ENCODE data around the gene NLN. TPM values are rescaled to one million over a fixed set of nuclear protein-coding genes. Genes with fewer than 3 reads are reported as not detected.

NLN gene
- total and polyA plus RNA-seq, 2 of the 4 experiments (the other 2 are of a cell fraction): 19.1 to 37.1 TPM

GRCh38 chr5:65672796-65673195, 49.2 kb upstream of the NLN start:
- H3K27me3 ChIP-seq (ENCODE audit: control insufficient read depth, insufficient read depth, low read length): no peaks in the 10 kb centered on the region
- BruUV-seq (replicated peaks): no TSS peak
- peak overlapping the region; percentile 49; the same call in 1 of the 2 replicates for H2BK20ac ChIP-seq (ENCODE audit: low read depth, low read length)
- no peak overlapping the region for H2AFZ ChIP-seq (replicated peaks; ENCODE audit: low read length, poor library complexity)
- no peak overlapping the region for H2AK9ac ChIP-seq (replicated peaks; ENCODE audit: low read depth, low read length, poor library complexity)
- no peak overlapping the region for H3K4me3 ChIP-seq (ENCODE audit: insufficient read depth, low read depth, low read length)
- peaks cover 2 to 11% of the 10 kb centered on the region in 2 experiments; a peak in 2 of 4 replicates for H3K79me1 ChIP-seq (ENCODE audit: low read depth in 1 of 2, low read length in 2 of 2)
- no peak overlapping the region for H2BK15ac ChIP-seq (ENCODE audit: low read depth, low read length)
- H3K56ac ChIP-seq (ENCODE audit: extremely low read depth, insufficient read depth, low read length): no peak overlapping the region
- H3K9me3 ChIP-seq (ENCODE audit: control insufficient read depth, insufficient read depth, low read length): no peaks in the 10 kb centered on the region
- H2BK120ac ChIP-seq (ENCODE audit: low read depth, low read length): no peak overlapping the region
- 0 out of 4 replicates have a peak overlapping the region, but pooled peaks of 1 of the 2 experiments have one; percentile 11 for H4K8ac ChIP-seq (ENCODE audit: low read depth in 2 of 2, low read length in 2 of 2)
- peak overlapping the region; percentile 73 for H2BK5ac ChIP-seq (ENCODE audit: low read depth, low read length, poor library complexity, severe bottlenecking)
- H3K9ac ChIP-seq (ENCODE audit: low read depth, low read length): no peak overlapping the region
- ChIA-PET CTCF (interaction anchor here (1.5 kb wide), 1 partner anchor 9 kb away, joined by 8 read pairs; no protein-coding TSS in a partner anchor), POLR2A (ENCODE audit: unreplicated experiment) (no interaction called here)
- H3K27ac ChIP-seq (ENCODE audit: insufficient read depth, low read length): peak overlapping the region; percentile 54; the same call in 1 of the 2 replicates
- in situ Hi-C loops (cut with MboI; ENCODE audit: low sequenced_read_pairs): no loop called here
- intact Hi-C loops (cut with micrococcal nuclease): no loop called here
- H3K23ac ChIP-seq (ENCODE audit: low read depth, low read length): no peak overlapping the region
- no CpG with 5 or more reads among the region's 1 CpG for WGBS, 2 experiments (ENCODE audit: extremely low coverage in 2 of 2, insufficient read length in 1 of 2)
- H3K4ac ChIP-seq (ENCODE audit: low read depth, low read length): 0 out of 2 replicates have a peak overlapping the region, but pooled peaks have one; percentile 16
- H3K18ac ChIP-seq (ENCODE audit: low read depth, low read length): peak overlapping the region; percentile 45; the same call in 1 of the 2 replicates
- DNase-seq: peak; percentile 88
- no peak overlapping the region for H3K4me2 ChIP-seq (ENCODE audit: low read depth, low read length)
- no peak overlapping the region for H4K5ac ChIP-seq (ENCODE audit: low read depth, low read length)
- peaks cover 4% of the 10 kb centered on the region; the same call in 1 of the 2 replicates for H3K36me3 ChIP-seq (ENCODE audit: control insufficient read depth, insufficient read depth, low read length)
- no peaks in the 10 kb centered on the region for H3K9me1 ChIP-seq (ENCODE audit: insufficient read depth, low read length)
- no peak overlapping the region for H3K14ac ChIP-seq (replicated peaks; ENCODE audit: low read depth, low read length)
- TF ChIP-seq POLR2A (IDR thresholded peaks at IDR 0.05; ENCODE audit: low read depth, low read length) (no peak), NFE2L2 (IDR thresholded peaks at IDR 0.05; ENCODE audit: low read depth, low read length) (no peak), CEBPB (IDR thresholded peaks at IDR 0.05; ENCODE audit: low read depth, low read length) (peak; percentile 89)
- no peaks in the 10 kb centered on the region for H4K20me1 ChIP-seq (ENCODE audit: insufficient read depth, low read length)
- peak; percentile 95 for ATAC-seq (ENCODE audit: low read depth)
- H4K91ac ChIP-seq (ENCODE audit: insufficient read depth, low read depth, low read length): no peak overlapping the region
- peaks cover 8% of the 10 kb centered on the region for H3K4me1 ChIP-seq (ENCODE audit: control insufficient read depth, insufficient read depth, low read length)
- H2AK5ac ChIP-seq (ENCODE audit: low read depth, low read length): no peak overlapping the region
- dilution Hi-C loops (cut with HindIII; ENCODE audit: low sequenced_read_pairs, unreplicated experiment): no loop called here
